MCF 10A (cell line): ENCODE data around the gene VSTM1. TPM values are rescaled to one million over a fixed set of nuclear protein-coding genes. Genes with fewer than 3 reads are reported as not detected.

Experiments
- BruUV-seq: library from RNA; stranded (reverse); fragments of 400-500 nt; replicated peaks from 2 replicates; lab custom pipeline; 2021; lab: Mats Ljungman, UMichigan
- CTCF ChIA-PET: fragments of 300-600 bp; sonication (Branson Sonifier 250); formaldehyde crosslinking; extraction: SDS; loops from one replicate; lab custom pipeline; 2021; ENCODE audit warnings: antibody characterized with exemption, inconsistent platforms; lab: Yijun Ruan, JAX
- POLR2A ChIA-PET: fragments of 300-600, 350-650 bp; sonication (Branson Sonifier 250); formaldehyde crosslinking; extraction: SDS; loops from one replicate; lab custom pipeline; 2020; ENCODE audit warnings: antibody characterized with exemption, inconsistent platforms; lab: Yijun Ruan, JAX
- DNase-seq: peaks from one replicate; pipeline ENCODE4 v3.0.0-alpha.2; 2018; ENCODE audit not compliant: unreplicated experiment
- H3K27ac Mint-ChIP-seq: one replicate; pipeline ENCODE4 v1.8.0; 2022; ENCODE audit warnings: mild to moderate bottlenecking, low read depth, mixed read lengths; ENCODE audit not compliant: unreplicated experiment
- H3K27me3 Mint-ChIP-seq: one replicate; pipeline ENCODE4 v1.8.0; 2022; ENCODE audit warnings: mixed read lengths; ENCODE audit not compliant: insufficient read depth, unreplicated experiment
- H3K36me3 Mint-ChIP-seq: one replicate; pipeline ENCODE4 v1.8.0; 2022; ENCODE audit warnings: mild to moderate bottlenecking, moderate library complexity, mixed read lengths; ENCODE audit not compliant: insufficient read depth, unreplicated experiment
- H3K4me1 Mint-ChIP-seq: one replicate; pipeline ENCODE4 v1.8.0; 2022; ENCODE audit warnings: mixed read lengths; ENCODE audit not compliant: insufficient read depth, unreplicated experiment
- H3K4me3 Mint-ChIP-seq: one replicate; pipeline ENCODE4 v1.8.0; 2022; ENCODE audit warnings: mild to moderate bottlenecking, moderate library complexity, mixed read lengths; ENCODE audit not compliant: unreplicated experiment
- H3K9me3 Mint-ChIP-seq: one replicate; pipeline ENCODE4 v1.8.0; 2022; ENCODE audit warnings: mixed read lengths; ENCODE audit not compliant: unreplicated experiment
- CTCF ChIP-seq: fragments of 200-600 bp; IDR thresholded peaks from one replicate; pipeline ENCODE4 v1.8.0; 2022; ENCODE audit warnings: antibody characterized with exemption, mild to moderate bottlenecking; ENCODE audit not compliant: unreplicated experiment
- intact Hi-C: fragments of 100-400 bp; cut with micrococcal nuclease; formaldehyde crosslinking; loops from 2 replicates; pipeline ENCODE4 v1.14.1; 2022
- total RNA-seq: library from RNA; stranded (reverse); gene quantifications from 2 replicates; pipeline ENCODE4 v1.2.3, GENCODE V29; 2022

Gene VSTM1
- total RNA-seq, 1 experiment from 2014 or later, result not detected

DNA sequence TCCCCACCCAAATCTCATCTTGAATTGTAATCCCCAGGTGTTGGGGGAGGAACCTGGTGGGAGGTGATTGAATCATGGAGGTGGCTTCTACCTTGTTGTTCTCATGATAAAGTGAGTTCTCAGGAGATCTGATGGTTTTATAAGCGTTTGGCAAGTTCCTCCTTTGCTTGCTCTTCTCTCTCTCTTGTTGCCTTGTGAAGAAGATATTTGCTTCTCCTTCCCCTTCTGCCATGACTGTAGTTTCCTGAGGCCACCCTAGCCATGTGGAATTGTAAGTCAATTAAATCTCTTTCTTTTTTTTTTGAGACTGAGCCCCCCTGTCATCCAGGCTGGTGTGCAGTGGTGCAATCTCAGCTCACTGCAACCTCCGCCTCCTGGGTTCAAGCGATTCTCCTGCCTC lies 34.4 kb downstream of the VSTM1 start:
- intact Hi-C loops, result no loop called here
- POLR2A ChIA-PET, result interaction anchor here (0.5 kb wide), 1 partner anchor 632 kb away, joined by 3 read pairs; no protein-coding TSS in a partner anchor
- peaks cover 5% of the 10 kb centered on the region for H3K4me1 Mint-ChIP-seq
- no peaks in the 10 kb centered on the region for H3K36me3 Mint-ChIP-seq
- H3K27ac Mint-ChIP-seq, result no peak overlapping the region
- CTCF ChIA-PET, result interaction anchor here (0.6 to 9.1 kb wide), 18 partner anchors 9 to 834 kb away, joined by 3 to 146 read pairs (median 5); partner anchors contain the start of gene PRKCG
- TF ChIP-seq CTCF, result no peak
- no peaks in the 10 kb centered on the region for H3K27me3 Mint-ChIP-seq
- no peak for DNase-seq
- no peak overlapping the region for H3K4me3 Mint-ChIP-seq
- H3K9me3 Mint-ChIP-seq, result no peaks in the 10 kb centered on the region
- no TSS peak for BruUV-seq

DNA sequence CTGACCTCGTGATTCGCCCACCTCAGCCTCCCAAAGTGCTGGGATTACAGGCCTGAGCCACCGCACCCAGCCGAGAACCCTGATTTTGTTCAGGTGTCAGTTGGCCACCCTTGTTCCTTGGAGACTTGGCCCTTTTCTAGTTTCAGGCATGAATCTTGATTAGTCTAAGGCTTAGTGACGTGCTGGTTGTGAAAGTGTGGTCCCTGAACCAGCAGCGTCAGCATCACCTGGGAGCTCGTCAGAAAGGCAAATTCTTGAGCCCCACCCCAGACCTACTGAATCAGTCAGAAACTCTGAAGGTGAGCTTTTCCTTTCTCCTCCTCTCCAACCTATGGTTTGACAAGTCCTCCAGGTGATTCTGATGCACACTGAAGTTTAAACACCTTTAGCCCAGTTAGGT lies 37.0 kb downstream of the VSTM1 start:
- no peak overlapping the region for H3K27ac Mint-ChIP-seq
- H3K27me3 Mint-ChIP-seq, result no peaks in the 10 kb centered on the region
- no peaks in the 10 kb centered on the region for H3K36me3 Mint-ChIP-seq
- CTCF ChIA-PET, result interaction anchor here (0.5 to 9.1 kb wide), 12 partner anchors 11 to 236 kb away, joined by 3 to 146 read pairs (median 4); no protein-coding TSS in a partner anchor
- H3K4me3 Mint-ChIP-seq, result no peak overlapping the region
- intact Hi-C loops, result no loop called here
- no peaks in the 10 kb centered on the region for H3K9me3 Mint-ChIP-seq
- no TSS peak for BruUV-seq
- POLR2A ChIA-PET, result no interaction called here
- TF ChIP-seq CTCF, result no peak
- DNase-seq, result no peak
- peaks cover 5% of the 10 kb centered on the region for H3K4me1 Mint-ChIP-seq

DNA sequence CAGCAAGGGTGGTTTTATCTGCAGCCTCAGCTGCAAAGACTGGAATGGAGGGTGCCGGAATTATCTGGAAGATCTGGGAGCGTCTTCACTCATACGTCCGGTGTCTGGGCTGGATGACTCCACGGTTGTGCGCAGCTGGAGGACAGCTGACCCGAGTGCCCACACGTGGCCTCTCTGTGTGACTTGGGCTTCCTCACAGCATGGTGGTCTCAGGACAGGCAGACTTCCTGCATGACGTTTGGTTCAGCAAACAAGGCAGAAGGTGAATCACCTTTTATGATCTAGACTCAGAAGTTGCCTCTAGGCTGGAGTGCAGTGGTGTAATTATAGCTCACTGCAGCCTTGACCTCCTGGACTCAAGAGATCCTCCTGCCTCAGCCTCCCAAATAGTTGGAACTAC lies 39.0 kb downstream of the VSTM1 start:
- TF ChIP-seq CTCF, result no peak
- Mint-ChIP-seq H3K27ac (no peak overlapping the region), H3K4me1 (peaks cover 4% of the 10 kb centered on the region), H3K9me3 (no peaks in the 10 kb centered on the region), H3K4me3 (no peak overlapping the region), H3K36me3 (no peaks in the 10 kb centered on the region), H3K27me3 (no peaks in the 10 kb centered on the region)
- POLR2A ChIA-PET, result interaction anchor here (0.7 kb wide), 1 partner anchor 171 kb away, joined by 4 read pairs; no protein-coding TSS in a partner anchor
- no peak for DNase-seq
- no TSS peak for BruUV-seq
- intact Hi-C loops, result loop anchor here (1.0 to 5.0 kb wide), 4 partner anchors 117 to 231 kb away; no protein-coding TSS in a partner anchor
- CTCF ChIA-PET, result interaction anchor here (0.6 to 9.1 kb wide), 34 partner anchors 8 to 362 kb away, joined by 3 to 146 read pairs (median 6); no protein-coding TSS in a partner anchor

DNA sequence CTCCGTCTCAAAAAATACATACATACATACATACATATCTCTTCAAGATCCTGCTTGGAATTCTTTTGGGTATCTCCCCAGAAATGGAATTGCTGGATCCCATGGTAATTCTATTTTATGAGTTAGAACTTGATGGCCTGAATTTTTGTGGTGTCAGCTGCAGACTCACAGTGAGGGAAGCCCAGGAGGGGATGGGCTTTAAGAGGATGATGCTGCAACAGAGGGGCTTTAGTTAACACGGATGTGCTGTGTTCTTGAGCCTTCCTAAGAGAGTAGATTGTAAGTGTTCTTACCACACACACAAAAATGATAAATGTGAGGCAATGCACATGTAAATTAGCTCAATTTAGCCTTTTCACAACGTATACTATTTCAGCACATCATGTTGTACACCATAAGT lies 40.5 kb downstream of the VSTM1 start:
- no peak overlapping the region for H3K4me3 Mint-ChIP-seq
- BruUV-seq, result no TSS peak
- ChIA-PET CTCF (interaction anchor here (0.5 to 9.1 kb wide), 39 partner anchors 8 to 828 kb away, joined by 3 to 146 read pairs (median 6); partner anchors contain the start of gene MYADM), POLR2A (interaction anchor here (0.6 to 1.6 kb wide), 2 partner anchors 182 to 1264 kb away, joined by 3 to 6 read pairs; no protein-coding TSS in a partner anchor)
- DNase-seq, result no peak
- H3K27me3 Mint-ChIP-seq, result no peaks in the 10 kb centered on the region
- H3K4me1 Mint-ChIP-seq, result peaks cover 10% of the 10 kb centered on the region
- H3K36me3 Mint-ChIP-seq, result no peaks in the 10 kb centered on the region
- H3K27ac Mint-ChIP-seq, result no peak overlapping the region
- intact Hi-C loops, result loop anchor here (5.0 kb wide), 1 partner anchor 216 kb away; no protein-coding TSS in a partner anchor
- no peak for TF ChIP-seq CTCF
- H3K9me3 Mint-ChIP-seq, result no peaks in the 10 kb centered on the region
